ENCODE results near the gene C4BPA. TPM values are rescaled to one million over a fixed set of nuclear protein-coding genes. Genes with fewer than 3 reads are reported as not detected.

C4BPA gene
- polyA plus RNA-seq, 4 donors, result 0.07 to 2.4 (median 0.22) TPM; not detected in 1

GRCh38 chr1:207112616-207113296 is 8.7 kb downstream of the C4BPA start:
- Histone ChIP-seq H3K4me1 (ENCODE audit: control insufficient read depth in 3 of 3, insufficient read depth in 2 of 3, low read depth in 1 of 3, low read length in 2 of 3) (no peaks in the 10 kb centered on the region), H3K4me3 (ENCODE audit: low read depth in 1 of 3, low read length in 3 of 3) (no peak overlapping the region), H3K27ac (ENCODE audit: low read depth in 1 of 3, low read length in 2 of 3) (no peak overlapping the region), H3K27me3 (ENCODE audit: control insufficient read depth in 3 of 3, insufficient read depth in 3 of 3, low read length in 3 of 3) (peaks cover 0 to 4% (median 0%) of the 10 kb centered on the region in 3 donors), H3K9me3 (ENCODE audit: control insufficient read depth in 2 of 2, insufficient read depth in 1 of 2, low read depth in 1 of 2, low read length in 1 of 2) (no peaks in the 10 kb centered on the region), H3K36me3 (ENCODE audit: control insufficient read depth in 3 of 3, insufficient read depth in 2 of 3, low read depth in 1 of 3, low read length in 3 of 3) (no peaks in the 10 kb centered on the region)
- DNase-seq (no peak), FAIRE-seq (no peak)
- 63 to 89% (median 72%) methylated on average over 2 of the region's 2 CpGs for WGBS, 3 donors

GRCh38 chr1:207115269-207115668 is 11.2 kb downstream of the C4BPA start:
- DNase-seq, result no peak
- Histone ChIP-seq H3K9me3 (ENCODE audit: control insufficient read depth in 2 of 2, insufficient read depth in 1 of 2, low read depth in 1 of 2, low read length in 1 of 2) (no peaks in the 10 kb centered on the region), H3K27me3 (ENCODE audit: control insufficient read depth in 3 of 3, insufficient read depth in 3 of 3, low read length in 3 of 3) (peaks cover 0 to 4% (median 0%) of the 10 kb centered on the region in 3 donors), H3K4me1 (ENCODE audit: control insufficient read depth in 3 of 3, insufficient read depth in 2 of 3, low read depth in 1 of 3, low read length in 2 of 3) (no peaks in the 10 kb centered on the region), H3K4me3 (ENCODE audit: low read depth in 1 of 3, low read length in 3 of 3) (no peak overlapping the region), H3K27ac (ENCODE audit: low read depth in 1 of 3, low read length in 2 of 3) (no peak overlapping the region), H3K36me3 (ENCODE audit: control insufficient read depth in 3 of 3, insufficient read depth in 2 of 3, low read depth in 1 of 3, low read length in 3 of 3) (no peaks in the 10 kb centered on the region)
- no peak for FAIRE-seq
- 70 to 78% (median 74%) methylated on average over 5 of the region's 5 CpGs for WGBS, 3 donors

GRCh38 chr1:207124389-207124788 is 20.4 kb downstream of the C4BPA start:
- no peaks in the 10 kb centered on the region for H3K4me1 ChIP-seq (ENCODE audit: control insufficient read depth in 3 of 3, insufficient read depth in 2 of 3, low read depth in 1 of 3, low read length in 2 of 3)
- no peak overlapping the region for H3K27ac ChIP-seq (ENCODE audit: low read depth in 1 of 3, low read length in 2 of 3)
- 50 to 72% (median 61%) methylated on average over 3 of the region's 3 CpGs for WGBS, 3 donors
- H3K36me3 ChIP-seq (ENCODE audit: control insufficient read depth in 3 of 3, insufficient read depth in 2 of 3, low read depth in 1 of 3, low read length in 3 of 3), result no peaks in the 10 kb centered on the region
- peaks cover 0 to 13% of the 10 kb centered on the region in 2 donors for H3K9me3 ChIP-seq (ENCODE audit: control insufficient read depth in 2 of 2, insufficient read depth in 1 of 2, low read depth in 1 of 2, low read length in 1 of 2)
- FAIRE-seq, result no peak
- H3K27me3 ChIP-seq (ENCODE audit: control insufficient read depth in 3 of 3, insufficient read depth in 3 of 3, low read length in 3 of 3), result peaks cover 0 to 2% (median 0%) of the 10 kb centered on the region in 3 donors
- H3K4me3 ChIP-seq (ENCODE audit: low read depth in 1 of 3, low read length in 3 of 3), result no peak overlapping the region
- DNase-seq, result peak in 1 of 2 donors; percentile 11

- peaks cover 0 to 13% of the 10 kb centered on the region in 2 donors for H3K9me3 ChIP-seq (ENCODE audit: control insufficient read depth in 2 of 2, insufficient read depth in 1 of 2, low read depth in 1 of 2, low read length in 1 of 2)
- no peaks in the 10 kb centered on the region for H3K4me1 ChIP-seq (ENCODE audit: control insufficient read depth in 3 of 3, insufficient read depth in 2 of 3, low read depth in 1 of 3, low read length in 2 of 3)
- FAIRE-seq, result no peak
- H3K27me3 ChIP-seq (ENCODE audit: control insufficient read depth in 3 of 3, insufficient read depth in 3 of 3, low read length in 3 of 3), result peaks cover 0 to under 1% (median 0%) of the 10 kb centered on the region in 3 donors
- H3K36me3 ChIP-seq (ENCODE audit: control insufficient read depth in 3 of 3, insufficient read depth in 2 of 3, low read depth in 1 of 3, low read length in 3 of 3), result no peaks in the 10 kb centered on the region
- no peak overlapping the region for H3K27ac ChIP-seq (ENCODE audit: low read depth in 1 of 3, low read length in 2 of 3)
- no peak for DNase-seq
- no peak overlapping the region for H3K4me3 ChIP-seq (ENCODE audit: low read depth in 1 of 3, low read length in 3 of 3)
Observed at GRCh38 chr1:207128336-207128921, 24.4 kb downstream of the C4BPA start.

GRCh38 chr1:207129053-207129452 is 25.0 kb downstream of the C4BPA start:
- H3K4me3 ChIP-seq (ENCODE audit: low read depth in 1 of 3, low read length in 3 of 3), result no peak overlapping the region
- no peaks in the 10 kb centered on the region for H3K4me1 ChIP-seq (ENCODE audit: control insufficient read depth in 3 of 3, insufficient read depth in 2 of 3, low read depth in 1 of 3, low read length in 2 of 3)
- no peak for DNase-seq
- FAIRE-seq, result no peak
- H3K27ac ChIP-seq (ENCODE audit: low read depth in 1 of 3, low read length in 2 of 3), result no peak overlapping the region
- no peaks in the 10 kb centered on the region for H3K36me3 ChIP-seq (ENCODE audit: control insufficient read depth in 3 of 3, insufficient read depth in 2 of 3, low read depth in 1 of 3, low read length in 3 of 3)
- peaks cover 0 to 13% of the 10 kb centered on the region in 2 donors for H3K9me3 ChIP-seq (ENCODE audit: control insufficient read depth in 2 of 2, insufficient read depth in 1 of 2, low read depth in 1 of 2, low read length in 1 of 2)
- H3K27me3 ChIP-seq (ENCODE audit: control insufficient read depth in 3 of 3, insufficient read depth in 3 of 3, low read length in 3 of 3), result no peaks in the 10 kb centered on the region

- H3K9me3 ChIP-seq (ENCODE audit: control insufficient read depth in 2 of 2, insufficient read depth in 1 of 2, low read depth in 1 of 2, low read length in 1 of 2), result peaks cover 0 to 13% of the 10 kb centered on the region in 2 donors
- H3K4me3 ChIP-seq (ENCODE audit: low read depth in 1 of 3, low read length in 3 of 3), result no peak overlapping the region
- 58 to 74% (median 59%) methylated on average over 1 of the region's 1 CpG for WGBS, 3 donors
- H3K4me1 ChIP-seq (ENCODE audit: control insufficient read depth in 3 of 3, insufficient read depth in 2 of 3, low read depth in 1 of 3, low read length in 2 of 3), result no peaks in the 10 kb centered on the region
- no peak overlapping the region for H3K27ac ChIP-seq (ENCODE audit: low read depth in 1 of 3, low read length in 2 of 3)
- H3K36me3 ChIP-seq (ENCODE audit: control insufficient read depth in 3 of 3, insufficient read depth in 2 of 3, low read depth in 1 of 3, low read length in 3 of 3), result no peaks in the 10 kb centered on the region
- FAIRE-seq (no peak), DNase-seq (no peak)
- no peaks in the 10 kb centered on the region for H3K27me3 ChIP-seq (ENCODE audit: control insufficient read depth in 3 of 3, insufficient read depth in 3 of 3, low read length in 3 of 3)
Observed at GRCh38 chr1:207130252-207131036, 26.4 kb downstream of the C4BPA start.

GRCh38 chr1:207131163-207131562 is 27.1 kb downstream of the C4BPA start:
- H3K27me3 ChIP-seq (ENCODE audit: control insufficient read depth in 3 of 3, insufficient read depth in 3 of 3, low read length in 3 of 3), result no peaks in the 10 kb centered on the region
- DNase-seq (no peak), FAIRE-seq (no peak)
- WGBS, 3 donors, result 88 to 91% (median 91%) methylated on average over 4 of the region's 4 CpGs
- no peaks in the 10 kb centered on the region for H3K36me3 ChIP-seq (ENCODE audit: control insufficient read depth in 3 of 3, insufficient read depth in 2 of 3, low read depth in 1 of 3, low read length in 3 of 3)
- H3K27ac ChIP-seq (ENCODE audit: low read depth in 1 of 3, low read length in 2 of 3), result no peak overlapping the region
- H3K9me3 ChIP-seq (ENCODE audit: control insufficient read depth in 2 of 2, insufficient read depth in 1 of 2, low read depth in 1 of 2, low read length in 1 of 2), result peaks cover 0 to 13% of the 10 kb centered on the region in 2 donors
- H3K4me1 ChIP-seq (ENCODE audit: control insufficient read depth in 3 of 3, insufficient read depth in 2 of 3, low read depth in 1 of 3, low read length in 2 of 3), result no peaks in the 10 kb centered on the region
- H3K4me3 ChIP-seq (ENCODE audit: low read depth in 1 of 3, low read length in 3 of 3), result no peak overlapping the region

GRCh38 chr1:207134581-207134980 is 30.5 kb downstream of the C4BPA start:
- Histone ChIP-seq H3K36me3 (ENCODE audit: control insufficient read depth in 3 of 3, insufficient read depth in 2 of 3, low read depth in 1 of 3, low read length in 3 of 3) (no peaks in the 10 kb centered on the region), H3K4me3 (ENCODE audit: low read depth in 1 of 3, low read length in 3 of 3) (no peak overlapping the region), H3K27ac (ENCODE audit: low read depth in 1 of 3, low read length in 2 of 3) (no peak overlapping the region), H3K9me3 (ENCODE audit: control insufficient read depth in 2 of 2, insufficient read depth in 1 of 2, low read depth in 1 of 2, low read length in 1 of 2) (no peaks in the 10 kb centered on the region), H3K27me3 (ENCODE audit: control insufficient read depth in 3 of 3, insufficient read depth in 3 of 3, low read length in 3 of 3) (peaks cover 0 to 2% (median 0%) of the 10 kb centered on the region in 3 donors), H3K4me1 (ENCODE audit: control insufficient read depth in 3 of 3, insufficient read depth in 2 of 3, low read depth in 1 of 3, low read length in 2 of 3) (no peaks in the 10 kb centered on the region)
- 81 to 100% (median 86%) methylated on average over 1 of the region's 1 CpG for WGBS, 3 donors
- DNase-seq, result no peak
- no peak for FAIRE-seq
